Measurements from ENCODE around the gene FOXP3. TPM values are rescaled to one million over a fixed set of nuclear protein-coding genes. Genes with fewer than 3 reads are reported as not detected.

FOXP3 gene
- total RNA-seq, 1 experiment from 2014 or later: 0.68 TPM

DNA sequence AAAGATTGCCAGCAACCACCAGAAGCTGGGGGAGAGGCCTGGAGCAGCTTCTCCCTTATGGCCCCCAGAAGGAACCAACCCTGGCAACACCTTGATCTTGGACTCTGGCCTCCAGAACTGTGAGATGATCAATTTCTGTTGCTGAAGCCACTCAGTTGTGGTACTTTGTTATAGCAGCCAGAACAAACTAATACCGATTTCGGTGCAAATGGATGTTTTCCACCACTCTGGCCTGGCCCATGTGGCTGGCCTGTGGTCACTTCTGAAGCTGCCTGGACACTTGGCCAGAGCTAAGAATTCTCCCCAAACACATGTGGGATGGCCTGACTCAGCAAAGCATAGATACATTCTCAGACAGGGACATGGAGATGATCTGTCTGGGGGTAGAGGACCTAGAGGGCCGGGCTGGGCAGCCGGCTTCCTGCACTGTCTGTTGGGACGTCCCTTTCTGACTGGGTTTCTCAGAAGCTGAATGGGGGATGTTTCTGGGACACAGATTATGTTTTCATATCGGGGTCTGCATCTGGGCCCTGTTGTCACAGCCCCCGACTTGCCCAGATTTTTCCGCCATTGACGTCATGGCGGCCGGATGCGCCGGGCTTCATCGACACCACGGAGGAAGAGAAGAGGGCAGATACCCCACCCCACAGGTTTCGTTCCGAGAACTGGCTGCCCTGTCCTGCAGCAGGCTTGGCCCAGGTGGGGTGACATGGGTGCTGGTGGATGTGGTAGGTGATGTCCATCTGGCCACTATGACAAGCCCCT, 4.1 kb downstream of the FOXP3 start:
- Mint-ChIP-seq H3K27me3 (ENCODE audit: low read depth) (peaks cover 17% of the 10 kb centered on the region), H3K4me3 (no peak overlapping the region), H3K36me3 (ENCODE audit: insufficient read depth in 1 of 3, low read depth in 3 of 3) (peaks cover 2 to 13% (median 5%) of the 10 kb centered on the region in 3 experiments), H3K9me3 (peaks cover 72 to 78% of the 10 kb centered on the region in 2 experiments), H3K4me1 (peaks cover 8 to 12% of the 10 kb centered on the region in 2 experiments), H3K27ac (no peak overlapping the region)
- no peak overlapping the region for H2BK120ac ChIP-seq (ENCODE audit: low read depth, low read length, poor library complexity, severe bottlenecking)
- H2BK5ac ChIP-seq (ENCODE audit: insufficient read length, low read length): no peak overlapping the region
- H3K27me3 ChIP-seq (ENCODE audit: insufficient read depth, low read length): no peaks in the 10 kb centered on the region
- no peak overlapping the region for H3K18ac ChIP-seq (ENCODE audit: insufficient read length, low read depth, low read length)
- no peak for DNase-seq
- H4K5ac ChIP-seq (ENCODE audit: insufficient read length, low read depth, low read length): no peak overlapping the region
- no peak overlapping the region for H2AK5ac ChIP-seq (ENCODE audit: insufficient read length, low read length)
- H2BK20ac ChIP-seq (ENCODE audit: low read depth, low read length, poor library complexity, severe bottlenecking): no peak overlapping the region
- H4K8ac ChIP-seq (replicated peaks; ENCODE audit: insufficient read length, low read depth, low read length): no peak overlapping the region
- H3K79me2 ChIP-seq (ENCODE audit: insufficient read depth, low read length): no peaks in the 10 kb centered on the region
- H3K56ac ChIP-seq (ENCODE audit: insufficient read length, low read depth, low read length): no peak overlapping the region
- no peak overlapping the region for H2AFZ ChIP-seq (ENCODE audit: low read length)
- H3K14ac ChIP-seq (ENCODE audit: insufficient read depth, low read length): no peak overlapping the region
- H3K79me1 ChIP-seq (ENCODE audit: insufficient read depth, low read depth, low read length, poor library complexity, severe bottlenecking): no peaks in the 10 kb centered on the region
- no peak overlapping the region for H3K9ac ChIP-seq (ENCODE audit: extremely low read depth, insufficient read length, low read length)
- H2BK15ac ChIP-seq (ENCODE audit: low read depth, low read length): no peak overlapping the region
- no peak overlapping the region for H3T11ph ChIP-seq (ENCODE audit: low read length)
- no peaks in the 10 kb centered on the region for H3K4me1 ChIP-seq (ENCODE audit: insufficient read depth, low read length)
- no CpG with 5 or more reads among the region's 17 CpGs for WGBS (ENCODE audit: extremely low coverage, insufficient read length, low lambda C conversion rate)
- no peak overlapping the region for H3K23ac ChIP-seq (ENCODE audit: insufficient read length, low read depth, low read length)
- H3K4ac ChIP-seq (ENCODE audit: low read depth, low read length): no peak overlapping the region
- no peak overlapping the region for H3K4me2 ChIP-seq (ENCODE audit: insufficient read depth, insufficient read length, low read length)
- no peak overlapping the region for H2BK12ac ChIP-seq (ENCODE audit: insufficient read length, low read depth, low read length)
- no peak overlapping the region for H4K91ac ChIP-seq (ENCODE audit: insufficient read length, low read depth, low read length)
- no peaks in the 10 kb centered on the region for H4K20me1 ChIP-seq (ENCODE audit: control insufficient read depth, insufficient read depth, insufficient read length)
- H3K27ac ChIP-seq (ENCODE audit: insufficient read length, low read depth, low read length): no peak overlapping the region
- no peaks in the 10 kb centered on the region for H3K23me2 ChIP-seq (ENCODE audit: insufficient read length, low read depth, low read length, poor library complexity, severe bottlenecking)
- H3K9me3 ChIP-seq (ENCODE audit: control insufficient read depth, low read depth, low read length): peaks cover 17% of the 10 kb centered on the region
- TF ChIP-seq, protein P1, sequence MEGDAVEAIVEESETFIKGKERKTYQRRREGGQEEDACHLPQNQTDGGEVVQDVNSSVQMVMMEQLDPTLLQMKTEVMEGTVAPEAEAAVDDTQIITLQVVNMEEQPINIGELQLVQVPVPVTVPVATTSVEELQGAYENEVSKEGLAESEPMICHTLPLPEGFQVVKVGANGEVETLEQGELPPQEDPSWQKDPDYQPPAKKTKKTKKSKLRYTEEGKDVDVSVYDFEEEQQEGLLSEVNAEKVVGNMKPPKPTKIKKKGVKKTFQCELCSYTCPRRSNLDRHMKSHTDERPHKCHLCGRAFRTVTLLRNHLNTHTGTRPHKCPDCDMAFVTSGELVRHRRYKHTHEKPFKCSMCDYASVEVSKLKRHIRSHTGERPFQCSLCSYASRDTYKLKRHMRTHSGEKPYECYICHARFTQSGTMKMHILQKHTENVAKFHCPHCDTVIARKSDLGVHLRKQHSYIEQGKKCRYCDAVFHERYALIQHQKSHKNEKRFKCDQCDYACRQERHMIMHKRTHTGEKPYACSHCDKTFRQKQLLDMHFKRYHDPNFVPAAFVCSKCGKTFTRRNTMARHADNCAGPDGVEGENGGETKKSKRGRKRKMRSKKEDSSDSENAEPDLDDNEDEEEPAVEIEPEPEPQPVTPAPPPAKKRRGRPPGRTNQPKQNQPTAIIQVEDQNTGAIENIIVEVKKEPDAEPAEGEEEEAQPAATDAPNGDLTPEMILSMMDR (conservative IDR thresholded peaks at IDR 0.05): no peak
